Measurements from ENCODE around the gene LAD1.

- TF ChIP-seq CTCF (conservative IDR thresholded peaks at IDR 0.05; ENCODE audit: low read length) (no peak), EZH2phosphoT487 (IDR thresholded peaks at IDR 0.05; ENCODE audit: borderline replicate concordance, low read depth, low read length) (no peak)
Measured at GRCh38 chr1:201404722-201405483, 5.8 kb upstream of the LAD1 start.
